Glutamatergic neuron (in vitro differentiated cells): ENCODE results near the gene NSMCE3. TPM values are rescaled to one million over a fixed set of nuclear protein-coding genes. Genes with fewer than 3 reads are reported as not detected.

Experiments
- DNase-seq: peaks from one replicate; pipeline ENCODE4 v3.0.0; 2022
- H3K27ac Mint-ChIP-seq: one replicate; pipeline ENCODE4 v1.8.0; 2020; ENCODE audit warnings: mild to moderate bottlenecking, mixed read lengths, inconsistent platforms; ENCODE audit not compliant: unreplicated experiment
- H3K27me3 Mint-ChIP-seq: one replicate; pipeline ENCODE4 v1.8.0; 2020; ENCODE audit warnings: mild to moderate bottlenecking, moderate library complexity, mixed read lengths, inconsistent platforms; ENCODE audit not compliant: unreplicated experiment
- H3K36me3 Mint-ChIP-seq: one replicate; pipeline ENCODE4 v1.8.0; 2020; ENCODE audit warnings: mild to moderate bottlenecking, mixed read lengths, inconsistent platforms; ENCODE audit not compliant: unreplicated experiment
- H3K4me1 Mint-ChIP-seq: one replicate; pipeline ENCODE4 v1.8.0; 2020; ENCODE audit warnings: mild to moderate bottlenecking, low read depth, mixed read lengths, inconsistent platforms; ENCODE audit not compliant: unreplicated experiment
- H3K4me3 Mint-ChIP-seq: one replicate; pipeline ENCODE4 v1.8.0; 2020; ENCODE audit warnings: mild to moderate bottlenecking, mixed read lengths, inconsistent platforms; ENCODE audit not compliant: unreplicated experiment
- H3K9me3 Mint-ChIP-seq: one replicate; pipeline ENCODE4 v1.8.0; 2020; ENCODE audit warnings: mild to moderate bottlenecking, moderate library complexity, mixed read lengths, inconsistent platforms; ENCODE audit not compliant: unreplicated experiment
- CTCF ChIP-seq: fragments of 200-600 bp; sonication (generic); IDR thresholded peaks from one replicate; pipeline ENCODE4 v1.5.0; 2021; ENCODE audit not compliant: partially characterized antibody, unreplicated experiment
- total RNA-seq: library from RNA; stranded (reverse); fragmentation: NEBNext Ultra II Directional; extraction: Animal tissue kit (Norgen Biotek cat#: 25700); gene quantifications from one replicate; pipeline ENCODE4 v1.2.1, GENCODE V29; 2021; ENCODE audit not compliant: unreplicated experiment

NSMCE3 gene
- total RNA-seq, 1 donor from 2014 or later = 6.5 TPM

DNA sequence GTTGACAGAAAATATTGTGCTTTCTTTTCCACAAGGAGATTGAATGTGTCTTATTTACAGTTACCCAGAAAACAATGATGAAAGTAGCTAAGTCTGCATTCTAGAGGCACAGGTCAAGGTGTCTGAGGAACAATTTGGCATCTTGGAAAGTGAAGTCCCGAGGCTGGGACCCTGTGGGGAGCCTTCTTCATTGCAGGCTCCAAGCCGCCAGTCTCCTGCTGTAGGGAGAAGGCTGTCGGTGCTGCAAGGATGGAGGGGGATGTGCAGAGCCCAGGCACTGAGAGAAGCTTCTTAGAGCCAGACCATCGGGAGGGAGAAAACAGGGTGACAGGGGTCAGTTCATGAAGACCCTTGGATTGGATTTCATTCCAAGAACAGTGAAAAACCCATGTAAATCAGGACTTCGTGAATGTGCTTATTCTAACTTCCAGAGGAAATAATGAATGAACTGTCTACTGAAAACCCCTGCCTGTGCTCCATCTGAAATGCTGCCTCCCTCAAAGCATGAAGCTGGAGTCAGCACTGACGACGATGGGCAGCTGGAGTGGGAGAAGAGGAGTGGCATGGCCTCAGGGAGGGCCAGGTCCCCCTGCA lies 25.2 kb upstream of the NSMCE3 start:
- H3K36me3 Mint-ChIP-seq = peaks cover 4% of the 10 kb centered on the region
- H3K9me3 Mint-ChIP-seq = peaks cover 1% of the 10 kb centered on the region
- no peak overlapping the region for H3K4me3 Mint-ChIP-seq
- peaks cover 5% of the 10 kb centered on the region for H3K4me1 Mint-ChIP-seq
- no peak overlapping the region for H3K27ac Mint-ChIP-seq
- no peak for TF ChIP-seq CTCF
- peaks cover 2% of the 10 kb centered on the region for H3K27me3 Mint-ChIP-seq
- no peak for DNase-seq

DNA sequence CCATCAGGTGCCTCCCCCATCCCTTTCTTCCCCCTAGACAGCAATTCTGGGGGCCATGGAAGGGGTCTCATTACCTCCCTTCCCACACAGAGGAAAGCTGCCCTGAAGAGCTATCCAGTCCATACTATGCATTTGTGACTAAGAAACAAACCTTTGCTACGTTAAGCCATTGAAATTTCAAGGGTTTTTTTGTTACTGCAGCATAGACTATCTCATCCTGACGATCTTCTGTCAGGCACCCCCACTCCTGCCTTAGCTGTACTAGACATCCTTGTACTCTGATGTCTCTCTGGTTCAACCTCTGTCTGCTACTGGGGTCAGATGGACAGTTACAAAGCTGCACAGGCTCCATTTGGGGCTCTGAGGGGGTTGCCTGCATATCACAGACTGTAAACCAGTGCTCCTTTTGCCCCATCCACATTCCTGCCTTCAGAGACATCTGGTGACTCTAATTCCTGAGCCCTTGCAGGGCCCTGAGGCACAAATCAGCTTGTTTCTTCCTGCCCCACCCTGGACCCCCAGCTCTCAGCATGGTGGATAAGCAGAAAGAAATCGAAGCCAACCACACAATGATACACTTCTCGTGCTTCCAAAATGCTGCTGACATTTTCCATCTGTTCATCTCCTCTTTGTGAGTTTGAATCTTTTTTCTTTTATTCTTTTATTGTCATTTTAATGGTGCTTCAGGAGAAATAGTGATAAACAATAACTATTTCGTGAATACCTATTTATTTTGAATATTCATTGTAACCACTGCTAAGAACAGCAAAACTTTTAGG lies 21.6 kb upstream of the NSMCE3 start:
- Mint-ChIP-seq H3K9me3 (peaks cover 1% of the 10 kb centered on the region), H3K4me3 (no peak overlapping the region), H3K4me1 (peaks cover 5% of the 10 kb centered on the region), H3K36me3 (peaks cover 4% of the 10 kb centered on the region), H3K27ac (no peak overlapping the region), H3K27me3 (peaks cover 2% of the 10 kb centered on the region)
- no peak for TF ChIP-seq CTCF
- DNase-seq = no peak

GRCh38 chr15:29289173-29289572 lies 19.6 kb upstream of the NSMCE3 start:
- H3K9me3 Mint-ChIP-seq = peaks cover 1% of the 10 kb centered on the region
- TF ChIP-seq CTCF = no peak
- H3K27ac Mint-ChIP-seq = no peak overlapping the region
- H3K4me1 Mint-ChIP-seq = no peaks in the 10 kb centered on the region
- peaks cover 4% of the 10 kb centered on the region for H3K36me3 Mint-ChIP-seq
- DNase-seq = no peak
- peaks cover 2% of the 10 kb centered on the region for H3K27me3 Mint-ChIP-seq
- no peak overlapping the region for H3K4me3 Mint-ChIP-seq

DNA sequence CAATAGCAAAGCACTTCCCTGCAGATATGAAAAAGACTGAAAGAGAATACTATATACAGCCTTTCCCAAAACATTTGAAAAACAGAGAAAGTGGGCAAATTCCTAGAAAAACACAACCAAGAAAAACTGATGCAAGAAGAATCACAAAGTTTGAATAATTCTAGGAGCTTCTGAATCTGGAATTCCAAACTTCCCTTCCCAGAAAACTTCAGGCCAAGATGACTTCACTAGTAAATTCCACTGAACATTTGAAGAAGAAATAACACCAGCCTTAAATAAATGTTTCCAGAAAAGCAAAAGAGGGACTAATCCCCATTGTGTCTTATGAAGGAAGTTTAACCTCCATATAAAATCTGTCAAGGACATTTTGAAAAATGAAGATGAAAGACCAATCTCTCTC lies 15.8 kb upstream of the NSMCE3 start:
- no peak overlapping the region for H3K27ac Mint-ChIP-seq
- peaks cover 6% of the 10 kb centered on the region for H3K27me3 Mint-ChIP-seq
- no peak for DNase-seq
- H3K4me1 Mint-ChIP-seq = peaks cover 2% of the 10 kb centered on the region
- no peaks in the 10 kb centered on the region for H3K9me3 Mint-ChIP-seq
- peaks cover 5% of the 10 kb centered on the region for H3K36me3 Mint-ChIP-seq
- TF ChIP-seq CTCF = no peak
- H3K4me3 Mint-ChIP-seq = no peak overlapping the region

- Mint-ChIP-seq H3K36me3 (peaks cover 5% of the 10 kb centered on the region), H3K27me3 (peaks cover 8% of the 10 kb centered on the region), H3K4me1 (peaks cover 7% of the 10 kb centered on the region), H3K27ac (no peak overlapping the region), H3K4me3 (no peak overlapping the region), H3K9me3 (peaks cover 2% of the 10 kb centered on the region)
- DNase-seq = no peak
- TF ChIP-seq CTCF = no peak
These were observed 13.8 kb upstream of the NSMCE3 start for GRCh38 chr15:29283381-29283780.
